Parathyroid adenoma (tissue), 2 donors: Measurements from ENCODE around the gene TRAP1.

Experiments
- H2AFZ ChIP-seq: fragments of 300-600 bp; sonication (generic); one replicate; pipeline ENCODE4 v1.7.0; 2017; ENCODE audit warnings: antibody characterized with exemption, mild to moderate bottlenecking
- H3K27ac ChIP-seq: fragments of 300-600 bp; sonication (generic); one replicate; pipeline ENCODE4 v1.7.0; 2017
- H3K27me3 ChIP-seq: fragments of 300-600 bp; sonication (generic); one replicate; pipeline ENCODE4 v1.7.0; 2017; ENCODE audit warnings: low read length; ENCODE audit not compliant: control insufficient read depth, insufficient read depth
- H3K36me3 ChIP-seq: fragments of 300-600 bp; sonication (generic); one replicate; pipeline ENCODE4 v1.7.0; 2017; ENCODE audit warnings: low read length; ENCODE audit not compliant: control insufficient read depth, insufficient read depth
- H3K4me1 ChIP-seq: fragments of 300-600 bp; sonication (generic); one replicate; pipeline ENCODE4 v1.7.0; 2017; ENCODE audit warnings: control low read depth
- H3K4me2 ChIP-seq: fragments of 300-600 bp; sonication (generic); one replicate; pipeline ENCODE4 v1.7.0; 2017; ENCODE audit warnings: low read length
- H3K4me3 ChIP-seq: fragments of 300-600 bp; sonication (generic); one replicate; pipeline ENCODE4 v1.7.0; 2017; ENCODE audit warnings: low read depth, low read length
- H3K79me2 ChIP-seq: fragments of 300-600 bp; sonication (generic); one replicate; pipeline ENCODE4 v1.7.0; 2017; ENCODE audit warnings: control low read depth
- H3K9ac ChIP-seq: fragments of 300-600 bp; sonication (generic); one replicate; pipeline ENCODE4 v1.7.0; 2017; ENCODE audit warnings: mild to moderate bottlenecking
- H3K9me3 ChIP-seq: fragments of 300-600 bp; sonication (generic); one replicate; pipeline ENCODE4 v1.7.0; 2017; ENCODE audit warnings: low read length; ENCODE audit not compliant: control insufficient read depth
- CTCF ChIP-seq: fragments of 300-600 bp; sonication (generic); IDR thresholded peaks from one replicate; pipeline ENCODE4 v1.7.0; 2017; ENCODE audit warnings: antibody characterized with exemption, mild to moderate bottlenecking
- donor health status: primary hyperparathyroidism.

The TRAP1 gene

GRCh38 chr16:3618769-3619141 lies 98.6 kb downstream of the TRAP1 start:
- no peak overlapping the region for H3K9ac ChIP-seq
- peaks cover 2% of the 10 kb centered on the region for H3K79me2 ChIP-seq
- no peaks in the 10 kb centered on the region for H3K27me3 ChIP-seq
- H3K4me3 ChIP-seq: no peak overlapping the region
- H2AFZ ChIP-seq: no peak overlapping the region
- no peak overlapping the region for H3K4me2 ChIP-seq
- no peak overlapping the region for H3K27ac ChIP-seq
- no peaks in the 10 kb centered on the region for H3K36me3 ChIP-seq
- no peaks in the 10 kb centered on the region for H3K4me1 ChIP-seq
- H3K9me3 ChIP-seq: no peaks in the 10 kb centered on the region
- no peak for TF ChIP-seq CTCF

- Histone ChIP-seq H3K27ac (no peak overlapping the region), H3K36me3 (no peaks in the 10 kb centered on the region), H3K4me3 (no peak overlapping the region), H3K9ac (no peak overlapping the region), H3K4me2 (no peak overlapping the region), H3K27me3 (no peaks in the 10 kb centered on the region), H3K9me3 (no peaks in the 10 kb centered on the region), H3K4me1 (no peaks in the 10 kb centered on the region), H3K79me2 (peaks cover 8% of the 10 kb centered on the region), H2AFZ (no peak overlapping the region)
- TF ChIP-seq CTCF: no peak
Observed at GRCh38 chr16:3612510-3613466, 104.5 kb downstream of the TRAP1 start.

- peak within 1 kb of the TSS; percentile 53 for H3K27ac ChIP-seq
- H3K36me3 ChIP-seq: no peaks in the 10 kb centered on the region
- no peaks in the 10 kb centered on the region for H3K27me3 ChIP-seq
- H3K4me1 ChIP-seq: no peaks in the 10 kb centered on the region
- H3K4me3 ChIP-seq: peak within 1 kb of the TSS; percentile 93
- H3K79me2 ChIP-seq: peaks cover 6% of the 10 kb centered on the region
- TF ChIP-seq CTCF: no peak
- H2AFZ ChIP-seq: peak within 1 kb of the TSS; percentile 98
- H3K9ac ChIP-seq: peak within 1 kb of the TSS; percentile 70
- no peaks in the 10 kb centered on the region for H3K9me3 ChIP-seq
- peak within 1 kb of the TSS; percentile 94 for H3K4me2 ChIP-seq
Observed at GRCh38 chr16:3611146-3611975, 106.0 kb downstream of the TRAP1 start, which contains the start of gene SLX4. TSS of gene SLX4 (minus strand) at chr16:3611606. CDS start at chr16:3608964, 2,642 bp downstream.

GRCh38 chr16:3610698-3611145 lies 106.6 kb downstream of the TRAP1 start:
- Histone ChIP-seq H3K9ac (no peak overlapping the region), H2AFZ (peak overlapping the region; percentile 98), H3K79me2 (peaks cover 6% of the 10 kb centered on the region), H3K36me3 (no peaks in the 10 kb centered on the region), H3K27ac (no peak overlapping the region), H3K9me3 (no peaks in the 10 kb centered on the region), H3K27me3 (no peaks in the 10 kb centered on the region), H3K4me3 (peak overlapping the region; percentile 93), H3K4me1 (no peaks in the 10 kb centered on the region), H3K4me2 (peak overlapping the region; percentile 94)
- TF ChIP-seq CTCF: no peak
